Fibroblast of lung (primary cell): ENCODE data around the gene AQR. TPM values are rescaled to one million over a fixed set of nuclear protein-coding genes. Genes with fewer than 3 reads are reported as not detected.

Source experiments
- DNase-seq, 2 donors: peaks; one replicate each; pipeline versions ENCODE4 v3.0.0 to v3.0.0-alpha.2; 2010; ENCODE audit warnings: low read depth in 2 of 2
- H2AFZ ChIP-seq: 2 replicates; pipeline ENCODE4 v1.5.1; 2012; ENCODE audit warnings: low read length, control low read depth, inconsistent platforms
- H3K27ac ChIP-seq: 2 replicates; pipeline ENCODE4 v1.5.1; 2011; ENCODE audit warnings: low read length, control low read depth; ENCODE audit not compliant: insufficient read depth
- H3K27me3 ChIP-seq: 2 replicates; pipeline ENCODE4 v1.5.1; 2011; ENCODE audit warnings: mild to moderate bottlenecking, low read length; ENCODE audit not compliant: control insufficient read depth, insufficient read depth
- H3K36me3 ChIP-seq: 2 replicates; pipeline ENCODE4 v1.5.1; 2011; ENCODE audit warnings: low read length; ENCODE audit not compliant: control insufficient read depth, insufficient read depth
- H3K4me1 ChIP-seq: 2 replicates; pipeline ENCODE4 v1.5.1; 2011; ENCODE audit warnings: low read length; ENCODE audit not compliant: control insufficient read depth, insufficient read depth; ENCODE audit errors: extremely low read depth
- H3K4me2 ChIP-seq: 2 replicates; pipeline ENCODE4 v1.5.1; 2011; ENCODE audit warnings: low read length, control low read depth; ENCODE audit not compliant: insufficient read depth; ENCODE audit errors: extremely low read depth
- H3K4me3 ChIP-seq, 4 experiments: fragments of 200-600 bp in 1 of 4; sonication (generic) in 1 of 4; replicated peaks in 1 of 4; 2 replicates each; pipeline ENCODE4 v1.5.1; 2011 to 2016; ENCODE audit warnings: low read length in 4 of 4, low read depth in 3 of 4, mild to moderate bottlenecking in 3 of 4, control low read depth in 2 of 4, inconsistent platforms in 1 of 4, mixed read lengths in 1 of 4; ENCODE audit not compliant: insufficient read depth in 1 of 4; ENCODE audit errors: control extremely low read depth in 1 of 4
- H3K79me2 ChIP-seq: 2 replicates; pipeline ENCODE4 v1.5.1; 2012; ENCODE audit warnings: mild to moderate bottlenecking, low read length, inconsistent platforms; ENCODE audit not compliant: control insufficient read depth, insufficient read depth
- H3K9ac ChIP-seq: 2 replicates; pipeline ENCODE4 v1.5.1; 2011; ENCODE audit warnings: mild to moderate bottlenecking, low read length, control low read depth; ENCODE audit not compliant: insufficient read depth
- H3K9me3 ChIP-seq: 2 replicates; pipeline ENCODE4 v1.5.1; 2012; ENCODE audit warnings: low read depth, low read length; ENCODE audit not compliant: control insufficient read depth, insufficient read depth
- H4K20me1 ChIP-seq: 2 replicates; pipeline ENCODE4 v1.5.1; 2011; ENCODE audit warnings: low read length; ENCODE audit not compliant: control insufficient read depth, insufficient read depth; ENCODE audit errors: extremely low read depth
- EZH2 ChIP-seq: IDR thresholded peaks from 2 replicates; pipeline ENCODE4 v1.5.1; 2012; ENCODE audit warnings: low read length, control low read depth, mild to moderate bottlenecking; ENCODE audit errors: missing control alignments
- polyA plus RNA-seq, 2 donors: library from polyadenylated mRNA; depleted of rRNA in 1 of 2; stranded (reverse) in 1 of 2; unstranded in 1 of 2; fragments of >200 nt; gene quantifications; 2 replicates each; pipeline ENCODE4 v1.2.1, GENCODE V29; 2011 to 2012; ENCODE audit warnings: missing spikeins in 1 of 2
- total RNA-seq: library from RNA; depleted of rRNA; stranded (reverse); fragments of >200 nt; gene quantifications from 2 replicates; pipeline ENCODE4 v1.2.1, GENCODE V29; 2014
- TF ChIP-seq, protein P1 (sequence below), 2 donors: IDR thresholded peaks in 1 of 2; conservative IDR thresholded peaks in 1 of 2; 1 replicate in 1 of 2; 2 replicates in 1 of 2; pipeline ENCODE4 v1.5.1; 2011 to 2012; ENCODE audit warnings: low read length in 2 of 2, control low read depth in 1 of 2, inconsistent platforms in 1 of 2, low read depth in 1 of 2, mild to moderate bottlenecking in 1 of 2

AQR gene
- total and polyA plus RNA-seq, 2 donors (not counting 1 experiment from before 2014, with no cell fraction given) = 19.7 to 33.0 TPM

DNA sequence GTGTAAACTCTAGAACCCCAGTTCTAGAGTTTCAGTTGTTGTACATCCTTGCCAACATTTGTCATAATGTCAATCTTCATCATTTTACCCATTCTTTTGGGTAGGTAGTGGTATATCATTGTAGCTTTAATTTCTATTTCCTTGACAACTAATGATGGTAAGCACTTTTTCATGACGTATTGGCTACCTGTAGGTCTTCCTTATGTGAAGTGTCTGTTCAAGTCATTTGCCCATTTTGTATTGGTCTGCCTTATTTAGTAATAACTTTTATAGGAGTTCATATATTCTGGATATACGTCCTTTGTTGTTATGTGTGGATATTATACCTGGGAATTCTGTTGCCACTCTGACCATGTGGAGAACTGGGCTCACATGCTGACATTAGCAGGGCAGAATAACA lies 100.4 kb downstream of the AQR start:
- no peak overlapping the region for H3K4me2 ChIP-seq
- no peaks in the 10 kb centered on the region for H3K36me3 ChIP-seq
- no peaks in the 10 kb centered on the region for H3K79me2 ChIP-seq
- TF ChIP-seq EZH2 = no peak
- TF ChIP-seq, protein P1, sequence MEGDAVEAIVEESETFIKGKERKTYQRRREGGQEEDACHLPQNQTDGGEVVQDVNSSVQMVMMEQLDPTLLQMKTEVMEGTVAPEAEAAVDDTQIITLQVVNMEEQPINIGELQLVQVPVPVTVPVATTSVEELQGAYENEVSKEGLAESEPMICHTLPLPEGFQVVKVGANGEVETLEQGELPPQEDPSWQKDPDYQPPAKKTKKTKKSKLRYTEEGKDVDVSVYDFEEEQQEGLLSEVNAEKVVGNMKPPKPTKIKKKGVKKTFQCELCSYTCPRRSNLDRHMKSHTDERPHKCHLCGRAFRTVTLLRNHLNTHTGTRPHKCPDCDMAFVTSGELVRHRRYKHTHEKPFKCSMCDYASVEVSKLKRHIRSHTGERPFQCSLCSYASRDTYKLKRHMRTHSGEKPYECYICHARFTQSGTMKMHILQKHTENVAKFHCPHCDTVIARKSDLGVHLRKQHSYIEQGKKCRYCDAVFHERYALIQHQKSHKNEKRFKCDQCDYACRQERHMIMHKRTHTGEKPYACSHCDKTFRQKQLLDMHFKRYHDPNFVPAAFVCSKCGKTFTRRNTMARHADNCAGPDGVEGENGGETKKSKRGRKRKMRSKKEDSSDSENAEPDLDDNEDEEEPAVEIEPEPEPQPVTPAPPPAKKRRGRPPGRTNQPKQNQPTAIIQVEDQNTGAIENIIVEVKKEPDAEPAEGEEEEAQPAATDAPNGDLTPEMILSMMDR (conservative IDR thresholded peaks at IDR 0.05 in 1 of 2, IDR thresholded peaks at IDR 0.05 in 1 of 2; ENCODE audit: low read depth in 1 of 2, low read length in 2 of 2) = no peak
- H3K27ac ChIP-seq = no peak overlapping the region
- no peaks in the 10 kb centered on the region for H4K20me1 ChIP-seq
- no peak overlapping the region for H2AFZ ChIP-seq
- H3K4me3 ChIP-seq = no peak overlapping the region
- DNase-seq = no peak
- no peaks in the 10 kb centered on the region for H3K4me1 ChIP-seq
- no peaks in the 10 kb centered on the region for H3K9me3 ChIP-seq
- no peak overlapping the region for H3K9ac ChIP-seq
- H3K27me3 ChIP-seq = no peaks in the 10 kb centered on the region

DNA sequence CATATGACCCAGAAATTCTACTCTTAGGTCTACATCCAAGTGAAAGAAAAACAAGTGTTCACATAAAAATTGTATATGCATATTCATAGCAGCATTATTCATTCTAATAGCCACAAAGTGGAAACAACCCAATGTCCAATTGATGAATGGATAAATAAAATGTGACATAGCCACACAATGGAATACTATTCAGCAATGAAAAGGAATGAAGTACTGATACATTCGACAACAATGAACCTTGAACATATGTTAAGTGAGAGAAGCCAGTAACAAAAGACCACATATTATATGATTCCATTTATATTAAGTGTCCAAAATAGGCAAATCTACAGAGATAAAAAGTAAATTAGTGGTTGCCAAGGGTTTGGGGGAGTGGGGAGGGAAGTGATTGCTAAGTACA lies 104.0 kb downstream of the AQR start:
- Histone ChIP-seq H2AFZ (no peak overlapping the region), H3K79me2 (no peaks in the 10 kb centered on the region), H3K36me3 (peaks cover 4% of the 10 kb centered on the region), H3K27ac (no peak overlapping the region), H3K4me3 (no peak overlapping the region), H3K9me3 (no peaks in the 10 kb centered on the region), H4K20me1 (no peaks in the 10 kb centered on the region), H3K27me3 (no peaks in the 10 kb centered on the region), H3K4me1 (no peaks in the 10 kb centered on the region), H3K4me2 (no peak overlapping the region), H3K9ac (no peak overlapping the region)
- no peak for DNase-seq
- TF ChIP-seq EZH2 = no peak
- TF ChIP-seq, protein P1 (conservative IDR thresholded peaks at IDR 0.05 in 1 of 2, IDR thresholded peaks at IDR 0.05 in 1 of 2; ENCODE audit: low read depth in 1 of 2, low read length in 2 of 2) = no peak

DNA sequence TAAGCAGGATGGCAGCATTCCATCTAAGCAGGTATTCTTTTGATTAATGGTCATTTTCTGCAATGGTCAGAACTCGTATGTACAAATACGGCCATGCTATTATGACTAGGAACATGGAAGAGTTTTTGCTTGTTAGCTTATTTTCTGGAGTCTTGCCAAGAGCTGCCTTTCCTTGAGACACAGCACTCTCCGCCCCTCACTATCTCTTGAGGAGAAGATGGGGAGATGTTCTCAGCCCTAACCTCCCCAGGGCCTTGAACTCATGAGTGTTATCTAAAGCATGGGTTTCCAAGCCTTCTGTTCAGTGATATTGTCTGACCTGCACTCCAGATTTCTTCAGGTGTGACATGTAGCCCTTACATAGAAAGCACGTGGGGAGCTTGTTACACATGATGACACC lies 108.3 kb downstream of the AQR start:
- no peaks in the 10 kb centered on the region for H4K20me1 ChIP-seq
- no peak for DNase-seq
- no peak overlapping the region for H3K4me2 ChIP-seq
- no peaks in the 10 kb centered on the region for H3K4me1 ChIP-seq
- H3K79me2 ChIP-seq = no peaks in the 10 kb centered on the region
- H3K9ac ChIP-seq = no peak overlapping the region
- no peak overlapping the region for H2AFZ ChIP-seq
- no peak overlapping the region for H3K4me3 ChIP-seq
- H3K27me3 ChIP-seq = no peaks in the 10 kb centered on the region
- H3K36me3 ChIP-seq = peaks cover 7% of the 10 kb centered on the region
- no peak overlapping the region for H3K27ac ChIP-seq
- H3K9me3 ChIP-seq = no peaks in the 10 kb centered on the region
- no peak for TF ChIP-seq EZH2
- TF ChIP-seq, protein P1 (conservative IDR thresholded peaks at IDR 0.05 in 1 of 2, IDR thresholded peaks at IDR 0.05 in 1 of 2; ENCODE audit: low read depth in 1 of 2, low read length in 2 of 2) = no peak
